Right atrium auricular region (tissue), 2 donors: Measurements from ENCODE around the gene KDSR. TPM values are rescaled to one million over a fixed set of nuclear protein-coding genes. Genes with fewer than 3 reads are reported as not detected.
A peak's percentile ranks its signal among the peaks of the same experiment; 100 is the strongest.
"Not testable (repeated sequence)": the region's sequence is repeated elsewhere in the genome, so short reads cannot be mapped to it uniquely, and the experiment has no call there.

Experiments used
- DNase-seq: peaks from one replicate; pipeline ENCODE4 v3.0.0-alpha.2; 2019; ENCODE audit warnings: low spot score
- H3K27ac ChIP-seq, 2 donors: fragments of 200-600 bp; sonication (generic); 1 replicate in 1 of 2; 2 replicates in 1 of 2; pipeline ENCODE4 v1.5.1; 2016 to 2019
- H3K27me3 ChIP-seq, 2 donors: fragments of 200-600 bp; sonication (generic); one replicate each; pipeline versions ENCODE4 v1.5.1 to v1.6.0; 2017 to 2019
- H3K36me3 ChIP-seq: fragments of 200-600 bp; sonication (generic); one replicate; pipeline ENCODE4 v1.5.1; 2016
- H3K4me1 ChIP-seq, 2 donors: fragments of 200-600 bp; sonication (generic); one replicate each; pipeline versions ENCODE4 v1.5.1 to v1.6.0; 2017 to 2019
- H3K4me3 ChIP-seq, 2 donors: fragments of 200-600 bp; sonication (generic); 1 replicate in 1 of 2; 2 replicates in 1 of 2; pipeline ENCODE4 v1.5.1; 2017 to 2019; ENCODE audit warnings: mild to moderate bottlenecking in 1 of 2, moderate library complexity in 1 of 2
- H3K9me3 ChIP-seq, 2 donors: fragments of 200-600 bp; sonication (generic); one replicate each; pipeline ENCODE4 v1.5.1; 2019
- total RNA-seq, 2 donors: library from RNA; depleted of rRNA; stranded (reverse); fragments of >200 nt; gene quantifications; one replicate each; pipeline ENCODE4 v1.1.0, GENCODE V29; 2016
- TF ChIP-seq, protein P1 (sequence below), 2 donors: fragments of 200-600 bp; sonication (generic); IDR thresholded peaks; one replicate each; pipeline ENCODE4 v1.5.1; 2019; ENCODE audit warnings: antibody characterized with exemption in 2 of 2

The KDSR gene
- total RNA-seq, 2 donors from 2014 or later = 32.7 to 33.8 TPM

DNA sequence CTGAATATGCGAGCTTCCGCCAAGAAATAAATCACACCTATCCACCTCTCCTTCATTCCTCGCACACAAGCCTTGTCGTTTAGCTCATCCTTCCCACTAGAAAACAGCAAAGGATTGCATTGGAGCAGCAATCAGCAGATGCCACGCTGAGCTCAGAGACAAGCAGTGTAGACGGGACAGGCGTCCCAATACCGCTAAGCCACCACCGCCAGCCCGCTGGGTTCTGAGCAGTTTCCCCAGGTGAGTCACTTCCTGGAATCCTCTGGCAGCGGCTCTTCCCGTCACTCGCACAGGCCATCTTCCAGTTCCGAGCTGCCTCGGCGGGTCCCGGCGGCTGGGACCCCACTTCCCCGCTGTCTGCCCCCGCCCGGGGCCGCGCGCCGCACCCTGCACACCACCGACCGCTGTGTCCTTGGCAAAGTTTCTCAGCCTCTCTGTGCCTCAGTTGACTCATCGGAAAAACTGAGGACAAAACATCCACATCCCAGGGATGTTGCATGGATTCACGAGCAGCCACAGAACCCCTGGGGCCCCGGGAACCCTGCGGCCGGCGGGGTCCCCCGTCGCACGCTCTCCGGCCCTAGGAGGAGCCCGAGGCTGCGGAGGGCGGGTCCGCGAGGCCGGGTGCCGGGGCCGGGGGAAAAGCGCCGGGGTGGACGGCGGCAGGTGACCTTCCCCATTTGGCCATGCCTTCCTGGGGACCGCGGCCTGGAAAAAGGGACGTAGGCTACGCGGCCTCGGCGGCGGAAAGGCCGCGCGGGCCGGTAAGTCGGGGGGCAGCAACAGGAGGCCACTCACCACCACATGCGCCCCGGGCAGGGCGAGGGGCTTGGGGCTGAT is 573 bp downstream of the KDSR start:
- no peaks in the 10 kb centered on the region for H3K9me3 ChIP-seq
- H3K4me3 ChIP-seq = peak overlapping the region; percentile 93 to 94
- H3K4me1 ChIP-seq = peaks cover 0 to 24% of the 10 kb centered on the region in 2 donors
- no peaks in the 10 kb centered on the region for H3K27me3 ChIP-seq
- DNase-seq = peak; percentile 70
- peaks cover 12% of the 10 kb centered on the region for H3K36me3 ChIP-seq
- H3K27ac ChIP-seq = peak overlapping the region; percentile 97 to 100
- TF ChIP-seq, protein P1, sequence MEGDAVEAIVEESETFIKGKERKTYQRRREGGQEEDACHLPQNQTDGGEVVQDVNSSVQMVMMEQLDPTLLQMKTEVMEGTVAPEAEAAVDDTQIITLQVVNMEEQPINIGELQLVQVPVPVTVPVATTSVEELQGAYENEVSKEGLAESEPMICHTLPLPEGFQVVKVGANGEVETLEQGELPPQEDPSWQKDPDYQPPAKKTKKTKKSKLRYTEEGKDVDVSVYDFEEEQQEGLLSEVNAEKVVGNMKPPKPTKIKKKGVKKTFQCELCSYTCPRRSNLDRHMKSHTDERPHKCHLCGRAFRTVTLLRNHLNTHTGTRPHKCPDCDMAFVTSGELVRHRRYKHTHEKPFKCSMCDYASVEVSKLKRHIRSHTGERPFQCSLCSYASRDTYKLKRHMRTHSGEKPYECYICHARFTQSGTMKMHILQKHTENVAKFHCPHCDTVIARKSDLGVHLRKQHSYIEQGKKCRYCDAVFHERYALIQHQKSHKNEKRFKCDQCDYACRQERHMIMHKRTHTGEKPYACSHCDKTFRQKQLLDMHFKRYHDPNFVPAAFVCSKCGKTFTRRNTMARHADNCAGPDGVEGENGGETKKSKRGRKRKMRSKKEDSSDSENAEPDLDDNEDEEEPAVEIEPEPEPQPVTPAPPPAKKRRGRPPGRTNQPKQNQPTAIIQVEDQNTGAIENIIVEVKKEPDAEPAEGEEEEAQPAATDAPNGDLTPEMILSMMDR (IDR thresholded peaks at IDR 0.05) = no peak

DNA sequence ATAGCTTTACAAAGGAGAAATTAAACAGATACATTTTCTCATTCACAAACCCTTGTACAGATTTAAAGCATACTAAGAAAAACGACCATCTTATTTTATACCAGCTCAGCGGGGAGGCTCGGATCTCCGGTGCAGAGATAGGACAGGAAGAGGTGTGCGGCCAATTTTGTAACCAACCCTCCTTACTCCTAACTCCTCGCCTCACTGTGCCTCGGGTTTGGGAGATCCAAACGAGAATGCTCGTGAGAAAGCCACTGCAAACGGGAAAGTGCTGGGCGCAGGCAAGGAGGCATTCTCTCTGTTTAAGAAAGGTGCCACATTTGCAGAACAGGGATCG is 1.2 kb downstream of the KDSR start:
- Histone ChIP-seq H3K27me3 (no peaks in the 10 kb centered on the region), H3K27ac (peak overlapping the region; percentile 97 to 100), H3K36me3 (peaks cover 17% of the 10 kb centered on the region), H3K4me1 (peaks cover 0 to 24% of the 10 kb centered on the region in 2 donors), H3K4me3 (peak overlapping the region; percentile 93 to 94), H3K9me3 (no peaks in the 10 kb centered on the region)
- DNase-seq = no peak
- TF ChIP-seq, protein P1 (IDR thresholded peaks at IDR 0.05) = no peak

DNA sequence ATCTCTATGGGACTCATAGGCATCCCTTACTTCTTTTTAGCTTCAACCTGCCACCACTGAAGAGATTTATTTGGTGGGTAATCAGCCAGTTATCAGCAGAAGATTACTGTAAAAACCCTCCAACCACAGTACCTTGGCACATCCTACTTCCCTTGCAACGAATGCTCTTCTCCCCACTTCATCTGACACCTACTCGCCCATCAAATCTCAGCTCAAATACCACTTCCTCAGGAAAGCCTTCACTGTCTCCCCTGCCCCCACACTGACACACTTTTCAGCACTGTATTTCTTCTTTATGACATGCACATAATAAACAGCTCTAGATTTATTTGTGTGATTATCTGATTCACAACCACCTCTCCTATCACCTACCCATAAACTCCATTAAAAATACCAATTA is 3.1 kb downstream of the KDSR start:
- DNase-seq = no peak
- Histone ChIP-seq H3K9me3 (no peaks in the 10 kb centered on the region), H3K4me3 (no peak overlapping the region), H3K4me1 (peaks cover 0 to 24% of the 10 kb centered on the region in 2 donors), H3K27me3 (no peaks in the 10 kb centered on the region), H3K36me3 (peaks cover 35% of the 10 kb centered on the region), H3K27ac (no peak overlapping the region)
- TF ChIP-seq, protein P1 (IDR thresholded peaks at IDR 0.05) = no peak

DNA sequence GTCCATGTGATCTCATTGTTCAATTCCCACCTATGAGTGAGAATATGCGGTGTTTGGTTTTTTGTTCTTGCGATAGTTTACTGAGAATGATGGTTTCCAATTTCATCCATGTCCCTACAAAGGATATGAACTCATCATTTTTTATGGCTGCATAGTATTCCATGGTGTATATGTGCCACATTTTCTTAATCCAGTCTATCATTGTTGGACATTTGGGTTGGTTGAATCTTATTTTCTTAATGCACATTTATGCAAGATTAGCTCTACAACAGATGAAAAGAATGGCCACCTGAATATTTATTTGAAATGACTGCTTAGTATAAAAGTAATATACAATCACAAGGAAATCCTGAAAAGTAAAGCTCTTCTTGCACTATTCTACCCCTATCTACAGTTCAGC is 3.6 kb downstream of the KDSR start:
- DNase-seq, H3K9me3 ChIP-seq, H3K27me3 ChIP-seq, H3K4me3 ChIP-seq, H3K27ac ChIP-seq: not testable (repeated sequence)
- peaks cover 39% of the 10 kb centered on the region for H3K36me3 ChIP-seq
- H3K4me1 ChIP-seq = peaks cover 0 to 24% of the 10 kb centered on the region in 2 donors

DNA sequence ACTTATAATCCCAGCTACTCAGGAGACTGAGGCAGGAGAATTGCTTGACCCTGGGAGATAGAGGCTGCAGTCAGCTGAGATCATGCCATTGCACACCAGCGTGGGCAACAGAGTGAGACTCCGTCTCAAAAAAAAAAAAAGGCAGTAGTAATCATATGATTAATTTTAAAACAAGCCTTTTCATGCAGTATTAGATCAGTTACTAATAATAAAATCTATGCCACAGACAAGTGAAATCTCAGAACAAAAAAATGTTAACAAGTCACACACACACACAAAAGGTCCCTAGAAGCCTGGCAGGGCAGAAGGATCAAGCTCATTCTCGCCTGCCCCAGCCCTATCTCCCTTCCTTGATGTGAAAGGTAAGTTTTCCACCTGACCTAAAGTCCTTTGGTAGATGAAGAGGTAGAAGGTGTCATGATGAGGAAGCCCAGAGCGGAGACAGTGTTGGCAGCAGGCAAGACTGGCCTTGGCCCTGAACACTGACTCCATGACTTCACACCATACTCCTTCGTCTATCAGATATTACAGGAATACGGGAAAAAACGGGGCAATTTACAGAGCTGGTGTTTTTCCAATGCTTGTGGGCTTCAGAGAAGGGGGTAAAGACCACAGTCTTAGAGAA is 10.6 kb downstream of the KDSR start:
- DNase-seq = no peak
- Histone ChIP-seq H3K9me3 (no peaks in the 10 kb centered on the region), H3K36me3 (peaks cover 82% of the 10 kb centered on the region), H3K27me3 (no peaks in the 10 kb centered on the region), H3K4me1 (peaks cover 0 to 10% of the 10 kb centered on the region in 2 donors), H3K27ac (peak overlapping the region; percentile 20 to 64), H3K4me3 (no peak overlapping the region)
- TF ChIP-seq, protein P1 (IDR thresholded peaks at IDR 0.05) = no peak

DNA sequence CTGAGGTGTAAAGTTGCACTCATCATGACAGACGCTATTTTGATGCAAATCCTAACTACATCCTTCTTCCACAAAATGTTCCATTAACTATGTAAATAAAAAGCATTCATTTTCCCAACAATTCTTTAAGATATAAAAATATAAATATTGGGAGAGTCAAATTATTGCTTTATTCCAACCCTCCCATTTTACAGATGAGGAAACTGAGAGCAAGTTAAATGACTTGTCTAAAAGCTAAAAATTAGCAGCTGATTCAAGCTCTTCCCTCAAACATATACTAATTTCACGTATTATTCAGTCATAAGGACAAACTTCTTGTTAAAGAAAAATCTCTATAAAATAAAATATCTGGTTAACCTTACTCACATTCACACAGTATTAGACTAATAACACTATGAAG is 16.8 kb downstream of the KDSR start:
- Histone ChIP-seq H3K27me3 (no peaks in the 10 kb centered on the region), H3K4me3 (no peak overlapping the region), H3K27ac (no peak overlapping the region), H3K9me3 (no peaks in the 10 kb centered on the region), H3K36me3 (peaks cover 71% of the 10 kb centered on the region), H3K4me1 (peaks cover 0 to 18% of the 10 kb centered on the region in 2 donors)
- no peak for DNase-seq
- TF ChIP-seq, protein P1 (IDR thresholded peaks at IDR 0.05) = no peak
